Activated CD4-positive, alpha-beta T cell treated with anti-CD3 and anti-CD28 coated beads, Interleukin-2, amount 50 U/mL, for 1 hour (primary cell): ENCODE results near the gene CLTC.

Source experiments
- DNase-seq: peaks from one replicate; pipeline ENCODE4 v3.0.0-alpha.2; 2020

The CLTC gene

DNA sequence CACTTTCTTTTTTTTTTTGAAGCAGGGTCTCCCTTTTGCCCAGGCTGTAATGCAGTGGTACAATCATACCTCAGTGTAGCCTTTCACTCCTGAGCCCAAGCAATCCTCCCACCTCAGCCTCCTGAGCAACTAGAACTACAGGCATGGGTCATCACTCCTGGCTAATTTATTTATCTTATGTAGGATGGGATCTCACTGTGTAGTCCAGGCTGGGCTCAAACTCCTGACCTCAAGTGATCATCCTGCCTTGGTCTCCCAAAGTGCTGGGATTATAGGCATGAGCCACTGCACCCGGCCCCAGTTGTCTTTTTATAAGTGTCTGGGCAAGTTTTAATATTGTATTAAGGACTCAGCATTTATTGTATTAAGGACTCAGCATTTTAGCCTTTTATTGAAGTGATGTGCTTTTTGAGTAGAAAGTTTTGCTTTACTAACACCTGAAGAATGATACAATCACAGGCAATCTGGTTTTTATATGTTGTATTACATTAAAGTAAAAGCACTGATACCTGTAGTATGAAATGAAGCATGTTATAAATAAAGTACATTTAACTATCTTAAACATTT is 110.7 kb downstream of the CLTC start:
- DNase-seq = no peak

DNA sequence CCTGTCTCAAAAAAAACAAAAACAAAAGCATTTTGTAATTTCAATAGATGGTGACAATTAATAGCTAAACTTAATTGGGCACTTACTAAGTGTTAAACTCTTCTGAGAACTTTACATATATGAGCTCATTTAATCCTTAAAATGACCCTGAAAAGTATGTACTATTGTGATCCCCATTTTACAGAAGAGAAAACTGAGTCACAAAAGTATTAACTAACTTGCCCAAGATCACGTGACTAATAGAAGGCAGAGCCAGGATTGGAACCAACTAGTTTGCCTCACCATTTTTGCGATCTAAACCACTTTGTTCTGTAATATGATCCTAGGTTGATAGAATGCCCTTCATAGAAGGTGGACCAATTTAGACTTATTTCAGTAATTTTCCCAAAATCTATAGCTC is 114.0 kb downstream of the CLTC start:
- DNase-seq = no peak

DNA sequence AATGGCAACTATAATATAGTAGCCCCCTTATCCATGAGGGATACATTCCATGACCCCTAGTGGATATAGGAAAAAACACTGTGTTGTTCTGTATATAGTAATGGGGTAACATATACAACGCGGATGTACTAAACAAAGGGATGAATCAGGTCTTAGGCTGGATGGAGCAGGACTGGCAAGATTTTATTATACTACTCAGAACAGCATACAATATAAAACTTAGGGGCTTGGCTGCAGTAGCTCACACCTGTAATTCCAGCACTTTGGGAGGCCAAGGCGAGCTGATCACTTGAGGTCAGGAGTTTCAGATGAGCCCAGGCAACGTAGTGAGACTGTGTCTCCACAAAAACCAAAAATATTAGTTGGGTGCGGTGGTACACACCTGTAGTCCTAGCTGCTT is 114.5 kb downstream of the CLTC start:
- no peak for DNase-seq

DNA sequence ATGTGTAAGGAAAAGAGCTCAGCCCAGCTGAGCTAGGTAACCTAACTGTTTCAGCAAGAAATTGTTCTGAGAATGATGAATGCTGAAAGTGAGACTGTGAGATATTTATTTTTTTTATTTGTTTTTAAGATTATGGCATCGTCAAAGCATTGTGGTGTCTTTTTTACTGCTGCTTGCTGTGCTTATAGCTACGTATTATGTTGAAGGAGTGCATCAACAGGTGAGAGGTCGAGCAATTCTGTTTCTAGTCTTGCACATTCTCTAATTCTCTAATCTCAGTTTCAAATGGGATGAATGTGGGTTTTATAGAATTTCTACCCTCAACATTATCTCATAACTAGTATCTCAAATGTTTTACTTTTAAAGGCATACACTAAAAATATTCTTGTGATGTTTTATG is 117.6 kb downstream of the CLTC start:
- DNase-seq = no peak

DNA sequence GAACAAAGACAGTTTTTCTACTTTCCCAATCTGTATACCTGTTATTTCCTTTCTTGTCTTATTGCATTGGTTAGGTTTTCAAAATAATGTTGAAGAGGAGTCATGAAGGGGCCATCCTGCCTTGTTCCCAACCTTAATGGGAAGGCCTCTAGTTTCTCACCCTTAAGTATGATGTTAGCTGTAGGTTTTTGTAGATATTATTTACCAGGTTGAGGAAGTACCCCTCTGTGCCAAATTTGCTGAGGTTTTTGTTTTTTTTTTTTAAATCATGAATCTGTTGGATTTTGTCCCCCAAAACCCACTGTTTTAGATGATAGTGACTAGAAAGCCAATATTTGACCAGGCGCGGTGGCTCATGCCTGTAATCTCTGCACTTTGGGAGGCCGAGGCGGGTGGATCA is 124.1 kb downstream of the CLTC start:
- DNase-seq = no peak

DNA sequence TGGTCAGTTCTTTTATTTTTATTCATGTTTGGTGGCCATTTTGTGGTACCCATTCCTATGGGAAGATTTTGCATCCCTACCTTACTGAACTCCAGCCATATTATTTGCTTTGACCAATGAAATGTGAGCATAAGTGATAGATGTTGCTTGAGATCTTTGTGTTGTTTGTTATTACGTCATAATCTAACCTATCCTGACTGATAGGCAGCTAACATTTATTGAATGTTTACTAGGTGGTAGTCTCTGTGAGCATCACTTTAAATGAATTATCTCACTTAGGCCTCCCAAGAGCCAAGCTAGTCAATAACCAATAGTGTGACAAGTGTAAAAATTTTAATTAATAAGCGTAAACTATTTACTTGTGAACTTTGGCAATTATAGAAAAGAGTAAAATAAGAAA is 125.3 kb downstream of the CLTC start:
- no peak for DNase-seq
